ENCODE data around the gene PINLYP.
A peak's percentile ranks its signal among the peaks of the same experiment; 100 is the strongest.
"Not testable (repeated sequence)": the region's sequence is repeated elsewhere in the genome, so short reads cannot be mapped to it uniquely, and the experiment has no call there.

Gene PINLYP

GRCh38 chr19:43575955-43576878 is 616 bp downstream of the PINLYP start:
- no peak for FAIRE-seq

GRCh38 chr19:43578787-43579186 is 3.2 kb downstream of the PINLYP start:
- DNase-seq (ENCODE audit: extremely low spot score, insufficient read length, low read depth) (no peak), FAIRE-seq (no peak)

More at GRCh38 chr19:43575955-43576878, 616 bp downstream of the PINLYP start:
- DNase-seq (ENCODE audit: extremely low spot score, insufficient read length, low read depth): no peak

GRCh38 chr19:43581467-43581866 is 5.9 kb downstream of the PINLYP start:
- no peak for DNase-seq (ENCODE audit: extremely low spot score, insufficient read length, low read depth)
- FAIRE-seq: no peak

GRCh38 chr19:43582495-43582894 is 6.9 kb downstream of the PINLYP start:
- DNase-seq (ENCODE audit: extremely low spot score, insufficient read length, low read depth): no peak
- no peak for FAIRE-seq

GRCh38 chr19:43584484-43584883 is 8.9 kb downstream of the PINLYP start:
- FAIRE-seq: peak; percentile 81
- no peak for DNase-seq (ENCODE audit: extremely low spot score, insufficient read length, low read depth)

GRCh38 chr19:43586346-43586745 is 10.7 kb downstream of the PINLYP start:
- no peak for FAIRE-seq
- DNase-seq (ENCODE audit: extremely low spot score, insufficient read length, low read depth): no peak

- FAIRE-seq; DNase-seq (ENCODE audit: extremely low spot score, insufficient read length, low read depth): not testable (repeated sequence)
These were observed 11.4 kb downstream of the PINLYP start for GRCh38 chr19:43587029-43587428.

GRCh38 chr19:43589277-43589676 is 13.7 kb downstream of the PINLYP start:
- DNase-seq (ENCODE audit: extremely low spot score, insufficient read length, low read depth): no peak
- FAIRE-seq: no peak

GRCh38 chr19:43589678-43590077 is 14.1 kb downstream of the PINLYP start:
- FAIRE-seq: no peak
- DNase-seq (ENCODE audit: extremely low spot score, insufficient read length, low read depth): no peak

GRCh38 chr19:43591904-43592772 is 16.5 kb downstream of the PINLYP start:
- no peak for FAIRE-seq
- no peak for DNase-seq (ENCODE audit: extremely low spot score, insufficient read length, low read depth)

- FAIRE-seq (no peak), DNase-seq (ENCODE audit: extremely low spot score, insufficient read length, low read depth) (no peak)
These were observed 17.3 kb downstream of the PINLYP start for GRCh38 chr19:43592800-43593350.

GRCh38 chr19:43594081-43594697 is 18.6 kb downstream of the PINLYP start:
- DNase-seq (ENCODE audit: extremely low spot score, insufficient read length, low read depth) (no peak), FAIRE-seq (no peak)

GRCh38 chr19:43594710-43595604 is 19.4 kb downstream of the PINLYP start:
- FAIRE-seq (peak; percentile 73), DNase-seq (ENCODE audit: extremely low spot score, insufficient read length, low read depth) (no peak)

- FAIRE-seq (no peak), DNase-seq (ENCODE audit: extremely low spot score, insufficient read length, low read depth) (no peak)
These were observed 20.0 kb downstream of the PINLYP start for GRCh38 chr19:43595605-43595998.

- FAIRE-seq (peak; percentile 100), DNase-seq (ENCODE audit: extremely low spot score, insufficient read length, low read depth) (peak; percentile 92)
These were observed 20.6 kb downstream of the PINLYP start, which contains the start of the genes IRGQ and ZNF576 for GRCh38 chr19:43595999-43596841. Gene IRGQ (minus strand): TSS chr19:43596134. CDS start chr19:43595338, 796 bp downstream. Gene ZNF576 (plus strand): TSS chr19:43596595. CDS start chr19:43597109, 514 bp downstream.

GRCh38 chr19:43596842-43597461 is 21.4 kb downstream of the PINLYP start:
- FAIRE-seq: no peak

GRCh38 chr19:43597876-43598275 is 22.3 kb downstream of the PINLYP start:
- FAIRE-seq (no peak), DNase-seq (ENCODE audit: extremely low spot score, insufficient read length, low read depth) (no peak)

More at GRCh38 chr19:43596842-43597461, 21.4 kb downstream of the PINLYP start:
- DNase-seq (ENCODE audit: extremely low spot score, insufficient read length, low read depth): no peak

Measured in GM18507 (cell line).